Progenitor cell of endocrine pancreas (in vitro differentiated cells): ENCODE results near the gene ENOX2. TPM values are rescaled to one million over a fixed set of nuclear protein-coding genes. Genes with fewer than 3 reads are reported as not detected.

Experiments used
- DNase-seq: peaks from one replicate; pipeline ENCODE4 v3.0.0; 2021; ENCODE audit warnings: low spot score; ENCODE audit not compliant: unreplicated experiment
- H3K27ac Mint-ChIP-seq: 2 replicates; pipeline ENCODE4 v1.8.0; 2021; ENCODE audit warnings: mild to moderate bottlenecking, moderate library complexity, mixed read lengths
- H3K27me3 Mint-ChIP-seq: 2 replicates; pipeline ENCODE4 v1.8.0; 2021; ENCODE audit warnings: mixed read lengths
- H3K36me3 Mint-ChIP-seq: 2 replicates; pipeline ENCODE4 v1.8.0; 2022; ENCODE audit warnings: mixed read lengths; ENCODE audit not compliant: insufficient read depth
- H3K4me1 Mint-ChIP-seq: 2 replicates; pipeline ENCODE4 v1.8.0; 2021; ENCODE audit warnings: low read depth, mixed read lengths
- H3K4me3 Mint-ChIP-seq: 2 replicates; pipeline ENCODE4 v1.8.0; 2021; ENCODE audit warnings: low read depth, mild to moderate bottlenecking, moderate library complexity, mixed read lengths
- H3K9me3 Mint-ChIP-seq: 2 replicates; pipeline ENCODE4 v1.8.0; 2021; ENCODE audit warnings: low read depth, mixed read lengths
- CTCF ChIP-seq: fragments of 200-600 bp; sonication (generic); IDR thresholded peaks from one replicate; pipeline ENCODE4 v1.5.0; 2021; ENCODE audit warnings: antibody characterized with exemption, mild to moderate bottlenecking; ENCODE audit not compliant: unreplicated experiment
- total RNA-seq: library from RNA; stranded (reverse); gene quantifications from 2 replicates; pipeline ENCODE4 v1.2.1, GENCODE V29; 2021

The ENOX2 gene
- total RNA-seq, 1 donor from 2014 or later = 19.8 TPM

GRCh38 chrX:130896802-130897501, 6.1 kb downstream of the ENOX2 start:
- no peak for DNase-seq
- H3K27me3 Mint-ChIP-seq = no peaks in the 10 kb centered on the region
- peaks cover 6% of the 10 kb centered on the region for H3K4me1 Mint-ChIP-seq
- no peak overlapping the region for H3K4me3 Mint-ChIP-seq
- H3K36me3 Mint-ChIP-seq = no peaks in the 10 kb centered on the region
- no peak for TF ChIP-seq CTCF
- H3K27ac Mint-ChIP-seq = no peak overlapping the region
- H3K9me3 Mint-ChIP-seq = no peaks in the 10 kb centered on the region

GRCh38 chrX:130896026-130896425, 7.0 kb downstream of the ENOX2 start:
- no peaks in the 10 kb centered on the region for H3K36me3 Mint-ChIP-seq
- H3K4me1 Mint-ChIP-seq = peaks cover 2% of the 10 kb centered on the region
- no peak overlapping the region for H3K27ac Mint-ChIP-seq
- DNase-seq = no peak
- no peaks in the 10 kb centered on the region for H3K27me3 Mint-ChIP-seq
- H3K4me3 Mint-ChIP-seq = no peak overlapping the region
- TF ChIP-seq CTCF = no peak
- H3K9me3 Mint-ChIP-seq = no peaks in the 10 kb centered on the region

- no peak overlapping the region for H3K27ac Mint-ChIP-seq
- no peak overlapping the region for H3K4me3 Mint-ChIP-seq
- no peaks in the 10 kb centered on the region for H3K27me3 Mint-ChIP-seq
- H3K9me3 Mint-ChIP-seq = no peaks in the 10 kb centered on the region
- no peaks in the 10 kb centered on the region for H3K36me3 Mint-ChIP-seq
- DNase-seq = no peak
- peaks cover 2% of the 10 kb centered on the region for H3K4me1 Mint-ChIP-seq
- no peak for TF ChIP-seq CTCF
Measured at GRCh38 chrX:130895299-130895698, 7.7 kb downstream of the ENOX2 start.

- no peaks in the 10 kb centered on the region for H3K9me3 Mint-ChIP-seq
- H3K4me3 Mint-ChIP-seq = no peak overlapping the region
- DNase-seq = no peak
- H3K4me1 Mint-ChIP-seq = peaks cover 2% of the 10 kb centered on the region
- H3K27me3 Mint-ChIP-seq = no peaks in the 10 kb centered on the region
- no peaks in the 10 kb centered on the region for H3K36me3 Mint-ChIP-seq
- no peak for TF ChIP-seq CTCF
- no peak overlapping the region for H3K27ac Mint-ChIP-seq
Measured at GRCh38 chrX:130893356-130894085, 9.5 kb downstream of the ENOX2 start.

GRCh38 chrX:130887376-130887775, 15.6 kb downstream of the ENOX2 start:
- H3K9me3 Mint-ChIP-seq = no peaks in the 10 kb centered on the region
- peaks cover 1% of the 10 kb centered on the region for H3K4me1 Mint-ChIP-seq
- DNase-seq = no peak
- H3K36me3 Mint-ChIP-seq = no peaks in the 10 kb centered on the region
- no peak overlapping the region for H3K4me3 Mint-ChIP-seq
- no peak overlapping the region for H3K27ac Mint-ChIP-seq
- no peak for TF ChIP-seq CTCF
- H3K27me3 Mint-ChIP-seq = no peaks in the 10 kb centered on the region
